Stimulated activated CD4-positive, alpha-beta T cell treated with anti-CD3 and anti-CD28 coated beads, Interleukin-2, amount 100 ng/mL, for 4 hours (primary cell): Measurements from ENCODE around the gene C8A.

Experiments used
- DNase-seq: peaks from one replicate; pipeline ENCODE4 v3.0.0-alpha.2; 2020; ENCODE audit warnings: low read depth

C8A gene

DNA sequence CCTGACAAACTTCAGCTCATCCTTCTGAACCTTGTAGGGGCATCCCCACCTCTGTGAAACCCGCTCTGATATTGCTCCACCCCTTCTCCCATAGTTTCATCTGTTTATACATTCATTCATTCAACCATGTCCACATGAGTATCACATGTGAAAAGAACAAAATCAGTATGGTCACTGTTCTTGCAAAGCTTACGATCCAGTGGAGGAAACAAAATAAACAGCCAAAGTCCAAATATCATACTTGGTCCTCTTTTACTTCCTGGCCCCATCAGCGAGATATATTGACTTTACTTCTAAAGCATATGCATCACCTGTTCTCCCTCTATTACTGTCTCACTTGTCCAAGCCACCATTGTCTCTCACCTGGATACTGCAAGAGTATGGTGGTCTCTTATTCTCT, 35.6 kb downstream of the C8A start:
- DNase-seq: no peak

DNA sequence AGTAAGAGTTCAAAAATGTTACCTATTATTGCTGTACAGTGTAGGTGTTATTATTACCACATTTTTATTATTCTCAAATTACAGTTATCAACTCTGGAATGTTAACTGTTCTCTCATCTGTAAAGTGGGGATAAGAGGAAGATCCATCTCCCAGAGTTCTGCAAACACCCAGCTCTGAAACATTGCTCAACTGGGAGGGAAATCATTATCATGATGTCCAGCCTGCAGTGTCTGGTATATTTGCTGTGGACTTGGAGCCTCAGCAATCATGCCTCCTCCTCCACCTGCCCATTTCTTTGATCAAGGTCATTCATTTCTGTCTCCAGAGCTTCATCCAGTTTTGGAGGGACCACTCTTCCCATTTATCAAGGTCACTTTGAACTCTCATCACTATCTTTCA, 39.4 kb downstream of the C8A start:
- no peak for DNase-seq

GRCh38 chr1:56897150-56898004, 42.8 kb downstream of the C8A start:
- DNase-seq: no peak

- no peak for DNase-seq
These were observed 43.4 kb downstream of the C8A start for GRCh38 chr1:56898005-56898373.

DNA sequence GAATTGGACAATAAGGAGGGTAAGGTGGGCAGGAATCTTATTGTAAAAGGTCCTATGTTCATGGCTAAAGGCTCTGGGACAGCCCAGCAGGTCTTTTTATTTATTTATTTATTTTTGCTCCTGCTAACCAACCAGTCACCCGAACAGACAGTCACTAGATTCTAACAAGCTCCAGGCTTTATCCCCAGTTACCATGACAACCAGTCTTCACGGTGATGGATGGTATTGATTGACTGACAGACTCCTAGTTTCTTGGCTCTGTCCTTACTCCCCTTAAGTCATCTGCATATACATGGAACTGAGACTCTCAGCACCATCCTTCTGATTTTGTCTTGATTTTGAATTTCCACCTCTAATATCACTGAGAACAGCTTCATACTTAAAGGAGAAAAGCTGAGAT, 44.3 kb downstream of the C8A start:
- no peak for DNase-seq

DNA sequence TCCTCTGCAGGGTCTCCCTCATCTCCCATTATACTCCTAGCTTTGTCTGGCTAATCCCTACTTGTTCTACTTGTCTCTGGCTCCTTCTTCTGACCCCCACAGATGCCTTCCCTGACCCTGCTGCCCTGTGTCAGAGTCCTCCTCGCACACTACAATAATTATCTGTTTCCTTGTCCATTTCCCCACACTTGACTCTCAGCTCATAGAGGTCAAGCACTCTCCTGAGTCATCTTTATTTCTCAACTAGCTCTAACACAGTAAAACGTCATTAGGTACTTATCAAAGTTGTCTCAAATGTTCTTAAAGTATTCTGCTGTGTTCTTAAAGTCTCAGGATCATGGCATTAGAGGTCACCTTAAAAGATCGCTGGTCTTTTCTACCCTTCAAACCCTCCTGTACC, 47.1 kb downstream of the C8A start:
- no peak for DNase-seq

- DNase-seq: no peak
These were observed 49.2 kb downstream of the C8A start for GRCh38 chr1:56903778-56904177.

DNA sequence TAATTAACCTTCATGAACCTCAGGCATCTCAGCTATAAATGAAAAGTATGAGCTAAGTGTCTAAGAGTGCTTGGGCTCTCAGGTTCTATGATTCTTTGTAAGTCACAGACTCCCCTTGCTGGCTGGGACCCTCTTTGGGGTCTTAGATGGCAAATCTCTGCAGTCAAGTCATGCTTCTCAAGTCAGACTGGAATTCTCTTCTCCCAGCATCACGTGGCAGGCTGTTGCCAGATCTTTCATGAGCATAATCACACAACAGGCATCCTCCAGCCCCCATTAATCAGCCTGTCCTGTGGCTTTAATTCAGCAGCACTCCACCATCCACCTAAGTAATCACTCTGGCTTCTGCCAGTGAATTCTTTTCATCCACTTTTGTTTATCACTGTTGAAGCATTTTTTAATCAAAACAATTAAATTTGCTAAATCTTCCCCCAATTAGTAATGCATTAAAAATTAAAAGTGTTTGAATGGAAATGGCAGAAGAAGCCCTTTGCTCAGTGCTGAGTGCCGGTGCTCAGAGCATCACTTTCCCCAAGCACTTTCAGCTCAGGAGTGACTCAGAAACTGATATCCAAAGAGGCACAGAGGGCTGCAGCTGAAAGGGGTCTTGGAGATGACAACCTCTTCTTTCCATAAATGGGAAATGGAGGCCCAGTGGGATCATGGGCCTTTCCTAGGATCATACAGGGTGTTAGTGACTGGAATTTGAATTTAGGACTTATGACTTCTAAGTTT, 50.2 kb downstream of the C8A start:
- no peak for DNase-seq

- DNase-seq: no peak
These were observed 51.1 kb downstream of the C8A start for GRCh38 chr1:56905667-56906066.

DNA sequence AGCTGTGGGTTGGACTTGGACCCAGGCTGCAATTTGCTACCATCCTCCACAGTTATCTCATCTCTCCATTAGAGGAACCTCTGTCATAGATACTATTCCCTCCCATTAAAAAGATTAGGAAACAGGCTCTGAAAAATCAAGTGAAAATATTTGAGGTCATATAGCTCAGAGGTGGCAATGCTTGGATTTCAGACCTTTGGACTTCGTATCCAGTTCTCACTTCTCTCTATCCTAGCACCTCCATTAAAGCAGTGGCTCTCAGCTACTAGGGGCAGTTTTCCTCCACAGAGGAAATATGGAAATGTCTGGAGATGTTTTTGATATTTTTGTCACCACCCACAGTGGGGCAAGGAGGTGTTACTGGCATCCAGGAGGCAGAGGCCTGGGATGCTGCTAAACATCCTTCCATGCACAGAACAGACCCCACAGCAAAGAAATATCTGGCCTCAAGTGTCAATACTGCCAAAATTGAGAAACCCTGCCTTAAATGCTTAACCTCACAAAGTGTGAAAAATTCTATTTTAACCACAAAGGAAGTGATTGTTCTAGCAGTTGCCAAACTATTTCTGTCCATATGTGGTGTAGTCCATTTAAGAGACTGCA, 54.1 kb downstream of the C8A start:
- no peak for DNase-seq

- DNase-seq: no peak
These were observed 55.9 kb downstream of the C8A start for GRCh38 chr1:56910441-56910985.

GRCh38 chr1:56911098-56911938, 56.7 kb downstream of the C8A start:
- no peak for DNase-seq

- DNase-seq: no peak
These were observed 57.7 kb downstream of the C8A start for GRCh38 chr1:56912325-56912724.

GRCh38 chr1:56915960-56916359, 61.4 kb downstream of the C8A start:
- no peak for DNase-seq

DNA sequence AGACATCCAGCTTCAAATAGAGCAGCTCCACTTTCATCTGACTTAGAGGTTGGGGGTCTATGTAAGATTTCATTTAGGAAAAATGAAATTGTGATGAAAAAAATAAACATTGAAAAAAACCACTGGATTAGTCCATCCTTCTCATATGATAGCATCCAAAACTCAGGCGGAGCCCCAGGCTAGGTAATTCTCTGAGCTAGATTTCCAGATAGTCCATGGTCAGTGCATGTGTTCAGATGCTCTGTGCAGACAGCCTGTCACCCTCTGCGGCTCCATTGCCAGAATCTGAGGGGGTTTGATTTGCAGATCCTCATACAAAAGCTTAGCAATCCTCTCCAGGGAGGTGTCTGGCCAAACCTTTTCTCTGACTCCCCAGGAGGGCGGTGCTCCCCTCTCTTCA, 62.0 kb downstream of the C8A start:
- no peak for DNase-seq

GRCh38 chr1:56917356-56917755, 62.8 kb downstream of the C8A start:
- DNase-seq: no peak

- DNase-seq: no peak
These were observed 66.0 kb downstream of the C8A start for GRCh38 chr1:56920591-56921001.

DNA sequence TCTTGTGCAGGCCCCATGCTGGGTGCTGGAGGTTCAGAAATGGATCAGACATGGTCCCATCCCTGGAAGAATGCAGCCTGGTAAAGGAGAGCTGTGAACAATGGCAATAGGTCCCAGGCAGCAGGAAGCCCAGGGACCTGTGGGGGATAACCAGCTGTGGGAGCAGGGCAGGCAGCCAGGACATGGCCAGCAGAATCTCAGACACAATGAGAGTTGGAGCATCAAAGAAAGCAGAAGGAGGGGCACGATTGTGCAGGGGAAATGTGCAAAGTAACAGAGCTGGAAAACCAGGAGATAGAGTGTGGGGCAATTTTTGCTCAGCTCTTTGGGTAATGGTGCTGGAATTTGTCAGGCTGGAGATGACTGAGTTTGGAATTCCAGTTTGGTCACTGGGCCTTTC, 66.9 kb downstream of the C8A start:
- DNase-seq: no peak

GRCh38 chr1:56922070-56922469, 67.5 kb downstream of the C8A start:
- DNase-seq: no peak

DNA sequence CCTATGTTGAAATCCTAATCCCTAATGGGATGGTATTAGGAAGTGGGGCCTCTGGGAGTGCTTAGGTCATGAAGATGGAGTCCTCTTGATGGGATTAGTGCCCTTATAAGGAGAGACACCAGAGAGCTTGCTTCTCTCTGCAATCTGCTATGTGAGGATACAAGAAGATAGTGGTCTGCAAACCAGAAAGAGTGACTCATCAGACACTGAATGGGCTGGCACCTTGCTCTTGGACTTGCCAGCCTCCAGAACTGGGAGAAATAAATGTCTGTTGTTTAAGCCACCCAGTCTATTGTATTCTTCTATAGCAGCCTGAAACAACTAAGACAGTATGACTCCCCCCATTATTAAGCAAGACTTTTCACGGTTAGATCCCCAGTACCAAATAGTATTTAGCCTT, 67.9 kb downstream of the C8A start:
- no peak for DNase-seq

DNA sequence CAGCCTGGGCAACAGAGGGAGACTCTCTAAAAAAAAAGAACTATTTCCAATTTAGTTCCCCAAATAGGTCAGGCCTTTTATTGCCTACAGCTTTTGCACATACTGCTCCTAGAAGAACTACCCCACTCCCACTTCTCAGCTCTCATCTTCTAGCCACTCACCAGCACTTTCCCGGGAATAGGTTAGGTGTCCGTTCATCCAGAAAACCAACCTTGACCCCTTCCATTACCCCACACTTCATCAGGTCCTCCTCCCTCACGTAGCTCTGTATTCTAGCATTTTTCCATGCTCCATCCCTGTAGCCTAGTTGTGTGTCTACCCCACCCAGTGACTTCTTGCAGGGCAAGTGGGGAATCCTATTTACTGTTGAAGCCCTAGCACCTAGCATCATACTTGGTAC, 68.6 kb downstream of the C8A start:
- DNase-seq: no peak

DNA sequence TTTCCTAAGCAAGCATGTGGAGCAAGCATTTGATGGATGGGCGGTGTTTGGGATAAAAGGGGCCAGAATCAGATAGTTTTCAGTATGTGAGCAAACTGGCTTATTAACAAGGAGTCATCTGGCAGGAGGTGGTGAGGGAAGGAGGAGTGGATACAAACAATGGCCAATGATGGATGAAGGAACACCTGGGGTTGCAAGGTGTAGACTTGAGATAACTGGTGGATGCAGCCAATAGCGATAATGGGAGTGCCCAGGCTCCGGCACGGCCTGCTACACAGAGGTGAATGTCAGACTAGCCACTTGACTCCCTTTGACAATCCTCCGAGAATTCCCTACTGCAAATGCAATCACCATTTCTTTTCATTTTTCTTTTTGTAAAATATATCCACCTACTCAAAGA, 69.5 kb downstream of the C8A start:
- no peak for DNase-seq
